Fibroblast of skin of left biceps (primary cell): ENCODE data around the gene LRRN4.

Experiments used
- DNase-seq, 2 experiments: peaks; one replicate each; pipeline ENCODE4 v3.0.0-alpha.2; 2013; ENCODE audit warnings: low read depth in 2 of 2

LRRN4 gene

GRCh38 chr20:6053776-6054688 is at the start of gene LRRN4:
TSS of gene LRRN4 (minus strand) at chr20:6054060. CDS start at chr20:6052799, 1,261 bp downstream.
- peak in 1 of 2 experiments; percentile 28 for DNase-seq

- DNase-seq = no peak
Observed at GRCh38 chr20:6103301-6103700, 49.4 kb upstream of the LRRN4 start.

GRCh38 chr20:6101346-6101745 is 47.5 kb upstream of the LRRN4 start:
- no peak for DNase-seq

DNA sequence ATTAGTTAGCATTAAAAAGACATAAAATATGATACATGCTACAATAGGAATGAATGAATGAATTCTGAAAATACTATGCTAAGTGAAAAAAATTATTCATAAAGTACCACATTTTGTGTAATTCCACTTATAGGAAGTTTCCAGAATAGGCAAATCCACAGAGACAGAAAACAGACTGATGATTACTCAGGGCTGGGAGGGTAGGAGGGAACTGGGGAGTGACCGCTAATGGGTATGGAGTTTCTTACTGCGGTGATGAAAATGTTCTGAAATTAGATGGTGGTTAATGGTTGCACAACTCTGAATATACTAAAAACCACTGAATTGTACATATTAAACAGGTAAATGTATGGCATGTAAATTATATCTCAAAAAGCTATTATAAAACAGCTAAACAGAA is 46.4 kb upstream of the LRRN4 start:
- no peak for DNase-seq

GRCh38 chr20:6099819-6100218 is 46.0 kb upstream of the LRRN4 start:
- no peak for DNase-seq

DNA sequence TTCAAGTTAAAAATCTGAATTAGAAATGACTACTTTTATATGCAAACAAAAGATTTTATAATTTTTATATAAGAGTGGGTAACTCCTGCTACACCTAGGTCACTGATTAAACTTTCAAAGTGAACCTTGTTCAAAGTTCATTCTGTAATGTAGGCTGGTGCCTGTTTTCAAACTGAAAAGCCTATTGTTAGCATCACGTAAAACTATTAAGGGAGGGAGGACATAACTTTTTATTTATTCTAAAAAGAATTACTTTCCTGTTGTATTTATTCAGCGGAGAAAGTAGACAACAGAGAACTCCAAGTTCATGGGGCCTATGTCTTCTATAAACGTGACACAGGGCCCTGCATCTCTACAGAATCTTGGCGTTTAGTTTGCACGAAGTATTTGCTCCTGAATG is 41.5 kb upstream of the LRRN4 start:
- DNase-seq = no peak

GRCh38 chr20:6094565-6094964 is 40.7 kb upstream of the LRRN4 start:
- no peak for DNase-seq

GRCh38 chr20:6094063-6094462 is 40.2 kb upstream of the LRRN4 start:
- no peak for DNase-seq

DNA sequence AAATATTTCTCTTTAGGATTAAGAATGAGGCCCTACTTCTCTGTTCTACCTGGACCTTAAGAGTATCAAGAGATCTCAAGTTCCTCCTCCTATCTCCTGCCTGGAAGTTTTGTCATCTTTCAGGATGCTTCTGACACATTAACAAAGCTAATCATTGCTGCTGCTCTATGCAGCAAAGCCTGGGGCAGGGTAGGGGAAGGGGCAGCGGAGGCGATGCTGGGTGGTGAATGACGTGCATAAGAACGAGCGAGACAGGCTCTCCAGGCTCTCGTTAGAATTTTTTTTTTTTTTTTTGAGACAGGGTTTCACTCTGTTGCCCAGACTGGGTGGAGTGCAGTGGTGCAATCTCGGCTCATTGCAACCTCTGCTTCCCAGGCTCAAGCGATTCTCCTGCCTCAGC is 37.8 kb upstream of the LRRN4 start:
- no peak for DNase-seq

- DNase-seq = no peak
Observed at GRCh38 chr20:6086868-6087267, 33.0 kb upstream of the LRRN4 start.

DNA sequence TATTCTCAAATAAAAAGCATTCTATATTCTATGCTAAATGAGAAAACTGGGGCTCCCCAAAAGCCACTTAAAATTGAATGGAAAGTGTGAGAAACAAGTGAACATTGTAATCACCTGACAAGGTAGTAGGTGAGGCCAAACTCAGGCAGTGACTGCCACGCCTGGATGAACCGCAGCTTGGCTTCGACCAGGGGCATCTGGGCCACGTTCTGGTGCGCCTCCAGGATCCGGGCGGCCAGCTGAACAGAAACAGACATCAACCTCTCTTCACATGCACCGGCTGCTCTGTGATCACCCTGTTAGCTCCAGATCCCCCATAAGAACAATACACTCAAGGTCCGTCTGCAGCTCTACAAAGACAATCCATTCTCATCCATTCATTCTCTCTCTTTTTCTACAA is 30.1 kb upstream of the LRRN4 start:
- DNase-seq = no peak

DNA sequence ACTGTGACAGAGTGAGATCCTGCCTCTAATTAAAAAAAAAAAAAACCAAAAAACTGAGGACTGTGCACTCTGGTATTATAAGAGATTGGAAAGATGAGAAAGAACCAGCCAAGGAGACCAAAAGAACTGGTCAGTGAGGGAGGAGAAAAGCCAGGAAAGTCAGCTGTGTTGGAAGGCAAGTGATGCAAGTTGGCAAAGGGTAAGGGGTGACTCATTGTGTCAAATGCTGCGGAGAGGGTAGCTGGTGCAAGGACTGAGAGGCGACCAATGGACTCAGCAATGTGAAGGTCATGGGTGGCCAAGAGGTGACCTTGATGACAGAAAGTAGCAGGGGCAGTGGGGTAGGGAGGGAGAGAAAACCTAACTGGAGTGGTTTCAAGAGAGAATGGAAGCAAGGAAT is 27.4 kb upstream of the LRRN4 start:
- no peak for DNase-seq

DNA sequence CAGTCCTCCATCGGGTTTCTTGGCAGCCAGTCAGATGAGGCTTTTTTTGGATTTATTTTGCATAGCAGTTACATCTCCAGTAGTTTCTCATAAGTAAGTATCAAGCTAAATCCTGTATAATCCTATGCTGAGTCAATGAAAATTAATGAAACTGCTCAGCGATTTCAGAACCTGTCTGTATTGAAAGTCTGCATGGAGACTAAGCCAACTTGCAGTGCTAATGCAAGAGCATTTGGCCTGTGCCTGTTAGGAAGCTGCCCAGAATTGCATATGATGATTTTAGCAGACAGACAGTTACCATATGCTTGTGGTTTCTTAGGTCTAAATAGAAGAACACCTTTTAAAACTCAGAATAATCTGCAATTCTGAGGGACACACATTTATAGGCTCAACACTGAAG is 25.2 kb upstream of the LRRN4 start:
- no peak for DNase-seq

- DNase-seq = peak in 1 of 2 experiments; percentile 6
Observed at GRCh38 chr20:6075428-6076219, 21.8 kb upstream of the LRRN4 start.

DNA sequence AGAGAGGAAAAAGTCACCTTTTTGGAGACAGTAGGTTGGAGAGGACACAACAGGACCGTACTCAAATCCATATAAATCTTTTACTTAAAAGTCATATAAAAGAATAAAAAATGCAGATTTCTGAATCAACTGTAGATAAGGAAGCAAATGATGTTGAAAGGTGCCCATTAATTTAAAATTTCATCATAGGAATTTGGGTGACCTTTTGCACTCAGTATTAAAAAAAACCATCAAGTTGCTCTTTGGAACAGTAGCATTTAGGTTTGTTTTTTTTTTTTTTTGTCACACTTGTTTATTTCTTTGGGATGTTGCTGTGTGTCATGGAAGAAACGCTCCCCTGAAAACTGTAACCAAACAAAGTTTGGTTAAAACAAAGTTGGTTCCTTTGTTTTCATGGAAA is 20.9 kb upstream of the LRRN4 start:
- no peak for DNase-seq

DNA sequence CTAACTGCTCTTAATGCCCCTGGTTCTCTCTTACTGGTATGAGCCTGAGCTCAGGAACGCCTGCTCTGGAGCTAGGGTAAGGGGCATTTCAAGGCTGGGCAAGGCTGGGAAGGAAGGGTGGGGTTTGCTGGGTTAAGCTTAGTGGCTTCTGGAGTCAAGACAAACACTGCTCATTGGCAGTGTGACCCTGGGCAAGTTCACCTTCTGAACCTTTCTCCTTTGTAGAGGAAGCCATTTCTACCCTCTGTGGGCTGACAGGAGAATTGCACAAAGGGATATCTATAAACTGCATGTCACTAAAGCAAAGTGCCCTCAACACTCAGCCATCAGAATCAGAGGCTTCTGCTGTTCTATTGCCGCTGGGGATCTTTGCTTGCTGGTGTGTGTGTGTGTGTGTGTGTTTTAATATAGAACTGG is 20.3 kb upstream of the LRRN4 start:
- DNase-seq = no peak

DNA sequence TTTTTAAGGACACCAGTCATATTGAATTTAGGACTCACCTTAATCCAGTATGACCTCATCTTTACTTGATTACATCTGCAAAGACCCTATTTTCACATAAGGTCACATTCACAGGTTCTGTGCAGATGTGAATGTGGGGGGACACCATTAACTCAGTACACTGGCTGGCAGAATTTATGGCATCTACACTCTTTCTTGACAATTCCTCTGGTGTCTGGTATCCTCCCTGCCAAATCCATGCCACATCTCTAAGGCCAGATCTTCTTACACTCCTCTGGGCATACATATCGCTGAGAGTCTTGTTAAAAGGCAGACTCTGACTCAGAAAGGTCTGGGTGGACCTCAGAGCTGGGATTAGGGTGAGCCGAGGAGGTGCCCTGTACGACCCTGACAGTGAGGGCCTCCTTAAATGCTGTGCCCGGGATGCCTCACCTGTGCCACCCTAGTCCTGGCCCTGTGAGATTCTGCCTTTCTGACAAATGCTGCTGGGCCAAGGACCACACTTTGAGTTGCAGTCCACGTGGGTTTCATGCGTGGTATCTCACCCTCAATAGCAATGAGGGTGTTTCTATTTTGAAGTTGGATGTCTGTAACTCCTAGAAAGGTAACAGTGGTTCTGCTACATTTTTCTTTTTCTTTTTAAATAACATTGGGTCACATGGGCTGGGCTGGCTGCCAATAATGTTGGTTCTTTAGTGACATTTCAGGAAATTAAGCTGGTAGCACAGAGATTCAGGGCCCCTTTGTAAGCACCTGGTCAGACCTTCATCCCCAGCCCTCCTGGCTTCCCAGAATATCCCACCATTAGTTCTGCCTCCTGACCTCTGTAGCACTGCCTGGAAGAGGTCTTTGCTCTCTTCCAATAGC is 17.2 kb upstream of the LRRN4 start:
- DNase-seq = no peak

DNA sequence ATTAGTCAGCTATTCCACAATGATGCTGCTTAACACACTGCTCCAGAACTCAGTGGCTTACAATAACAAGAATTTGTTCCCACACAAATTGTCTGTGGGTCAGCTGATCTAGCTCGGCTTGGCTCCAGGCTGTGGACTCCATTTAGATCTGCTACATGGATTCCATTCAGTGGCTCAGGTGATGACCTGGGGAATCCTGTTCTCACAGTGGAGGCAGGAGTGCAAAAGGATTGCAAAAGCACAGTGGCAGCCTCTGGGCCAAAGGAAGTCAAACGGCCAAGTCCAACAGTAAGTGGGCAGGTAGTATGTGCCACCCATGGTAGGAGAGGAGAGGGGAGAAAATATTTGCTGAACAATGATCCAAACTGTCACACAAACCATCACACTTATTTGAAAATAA is 15.8 kb upstream of the LRRN4 start:
- no peak for DNase-seq

- no peak for DNase-seq
Observed at GRCh38 chr20:6067763-6068318, 14.0 kb upstream of the LRRN4 start.

DNA sequence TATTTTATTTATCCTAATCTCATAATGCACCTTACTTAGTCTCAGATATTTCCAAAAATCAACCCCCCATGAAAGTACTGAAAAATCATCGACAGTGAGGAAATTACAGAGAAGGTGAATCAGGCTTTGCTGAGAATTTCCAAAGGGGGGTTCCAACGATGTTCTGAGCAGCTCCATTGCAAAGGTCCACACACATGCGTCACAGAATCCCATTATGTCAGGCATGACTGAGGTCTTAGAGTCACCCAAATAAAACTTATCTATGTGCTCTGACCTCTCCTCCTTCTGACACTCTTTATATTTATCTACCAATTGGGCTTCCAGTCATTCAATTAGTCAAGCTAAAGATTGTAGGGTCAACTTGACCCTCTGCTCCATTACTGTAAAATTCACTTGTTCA is 12.7 kb upstream of the LRRN4 start:
- no peak for DNase-seq

- no peak for DNase-seq
Observed at GRCh38 chr20:6061544-6061943, 7.7 kb upstream of the LRRN4 start.

DNA sequence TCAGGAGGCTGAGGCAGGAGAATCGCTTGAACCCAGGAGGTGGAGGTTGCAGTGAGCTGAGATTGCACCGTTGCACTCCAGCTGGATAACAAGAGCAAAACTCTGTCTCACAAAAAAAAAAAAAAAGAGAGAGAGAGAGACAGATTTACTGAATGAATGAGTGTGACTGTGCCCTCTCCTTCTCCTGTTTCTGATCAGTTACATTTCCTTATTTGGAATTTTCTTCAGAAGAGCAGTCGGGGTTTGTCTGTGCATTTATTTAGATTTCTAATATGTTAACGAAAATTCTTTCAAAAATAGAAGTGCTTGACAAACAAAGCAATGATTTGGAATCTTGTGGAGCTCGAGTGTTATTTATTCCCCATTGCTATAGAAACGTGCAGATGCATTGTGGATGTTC is 6.4 kb upstream of the LRRN4 start:
- DNase-seq = no peak
